GM12864 (cell line): ENCODE data around the gene GPR137.

Source experiments
- DNase-seq: peaks from one replicate; pipeline ENCODE4 v3.0.0-alpha.2; 2011; ENCODE audit warnings: low read depth
- H3K4me3 ChIP-seq: 2 replicates; pipeline ENCODE4 v1.5.1; 2011; ENCODE audit warnings: mild to moderate bottlenecking, low read depth, low read length, control low read depth
- TF ChIP-seq, protein P1 (sequence below): IDR thresholded peaks from 2 replicates; pipeline ENCODE4 v1.5.1; 2011; ENCODE audit warnings: low read depth, mild to moderate bottlenecking, moderate library complexity, low read length, control low read depth, inconsistent platforms; ENCODE audit errors: missing control alignments

Gene GPR137

DNA sequence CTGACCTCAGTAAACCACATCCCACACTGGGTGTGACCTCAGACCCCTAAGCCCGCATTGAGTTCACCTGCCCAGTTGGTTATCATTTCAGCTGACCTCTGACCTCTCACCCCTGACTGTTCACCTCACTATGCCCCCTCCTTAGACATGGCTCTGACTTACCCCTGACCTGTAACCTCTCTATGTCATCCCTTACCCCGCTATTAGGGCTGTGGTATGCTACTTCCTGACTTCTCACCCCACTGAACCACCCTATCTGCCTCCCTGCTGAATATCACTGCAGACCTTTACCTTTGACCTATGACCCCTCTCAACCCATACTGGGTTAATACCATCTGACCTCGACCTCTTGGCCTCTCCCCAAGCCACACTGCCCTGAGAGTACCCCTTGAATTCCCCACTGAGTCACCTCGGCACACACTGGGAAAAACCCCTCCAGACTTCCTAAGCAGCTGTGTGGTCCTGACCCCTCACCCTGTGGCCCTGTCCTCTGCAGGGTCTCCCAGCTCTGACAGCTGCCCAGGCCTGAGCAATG, 26.0 kb upstream of the GPR137 start:
- DNase-seq = no peak
- H3K4me3 ChIP-seq = no peak overlapping the region
- TF ChIP-seq, protein P1, sequence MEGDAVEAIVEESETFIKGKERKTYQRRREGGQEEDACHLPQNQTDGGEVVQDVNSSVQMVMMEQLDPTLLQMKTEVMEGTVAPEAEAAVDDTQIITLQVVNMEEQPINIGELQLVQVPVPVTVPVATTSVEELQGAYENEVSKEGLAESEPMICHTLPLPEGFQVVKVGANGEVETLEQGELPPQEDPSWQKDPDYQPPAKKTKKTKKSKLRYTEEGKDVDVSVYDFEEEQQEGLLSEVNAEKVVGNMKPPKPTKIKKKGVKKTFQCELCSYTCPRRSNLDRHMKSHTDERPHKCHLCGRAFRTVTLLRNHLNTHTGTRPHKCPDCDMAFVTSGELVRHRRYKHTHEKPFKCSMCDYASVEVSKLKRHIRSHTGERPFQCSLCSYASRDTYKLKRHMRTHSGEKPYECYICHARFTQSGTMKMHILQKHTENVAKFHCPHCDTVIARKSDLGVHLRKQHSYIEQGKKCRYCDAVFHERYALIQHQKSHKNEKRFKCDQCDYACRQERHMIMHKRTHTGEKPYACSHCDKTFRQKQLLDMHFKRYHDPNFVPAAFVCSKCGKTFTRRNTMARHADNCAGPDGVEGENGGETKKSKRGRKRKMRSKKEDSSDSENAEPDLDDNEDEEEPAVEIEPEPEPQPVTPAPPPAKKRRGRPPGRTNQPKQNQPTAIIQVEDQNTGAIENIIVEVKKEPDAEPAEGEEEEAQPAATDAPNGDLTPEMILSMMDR = no peak

DNA sequence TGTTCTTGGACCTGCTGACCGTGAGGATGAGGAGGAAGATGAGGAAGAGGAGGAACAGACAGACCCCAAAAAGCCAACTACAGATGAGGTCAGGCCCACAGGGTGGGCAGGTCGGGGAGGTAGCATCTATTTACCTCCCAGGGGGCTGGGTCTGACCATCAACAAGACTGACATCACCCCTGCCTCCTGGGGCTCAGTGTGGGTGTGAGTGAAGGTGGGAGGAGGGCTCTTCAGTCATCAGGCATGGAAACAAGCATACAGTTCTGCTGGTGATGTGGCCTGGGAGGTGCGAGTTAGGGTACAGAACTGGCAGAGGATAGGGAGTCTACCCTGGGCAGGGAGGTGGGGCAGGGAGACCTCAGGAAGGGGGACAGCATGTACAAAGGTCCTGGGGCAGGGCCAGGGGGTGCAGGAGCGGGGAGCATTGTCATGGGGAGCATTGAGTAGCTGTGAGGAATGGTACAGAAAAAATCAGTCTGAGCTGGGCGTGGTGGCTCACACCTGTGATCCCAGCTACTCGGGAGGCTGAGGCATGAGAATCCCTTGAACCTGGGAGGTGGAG, 25.4 kb upstream of the GPR137 start:
- DNase-seq = no peak
- TF ChIP-seq, protein P1 = no peak

DNA sequence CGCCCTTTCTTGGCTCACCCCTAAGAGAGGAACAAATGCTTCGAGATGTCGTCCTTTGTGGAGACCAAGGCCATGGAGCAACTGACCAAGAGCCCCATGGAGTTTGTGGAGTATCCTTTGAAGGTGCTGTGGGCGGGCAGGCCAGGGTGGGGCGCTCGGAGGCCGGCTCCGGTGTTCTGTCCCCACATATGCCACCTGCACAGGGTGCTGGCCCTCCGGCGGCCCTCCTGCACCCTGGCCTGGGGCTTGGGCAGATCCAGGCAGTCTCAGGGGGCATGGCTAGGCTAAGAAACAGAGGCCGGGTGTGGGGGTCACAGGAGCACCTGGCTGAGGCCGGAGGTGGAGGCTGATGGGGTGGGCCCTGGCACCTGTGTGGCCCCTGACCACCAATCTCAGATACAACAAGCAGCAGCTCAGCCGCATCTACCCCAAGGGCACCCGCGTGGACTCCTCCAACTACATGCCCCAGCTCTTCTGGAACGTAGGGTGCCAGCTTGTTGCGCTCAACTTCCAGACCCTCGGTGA, 24.0 kb upstream of the GPR137 start:
- TF ChIP-seq, protein P1 = no peak
- no peak for DNase-seq
- H3K4me3 ChIP-seq = no peak overlapping the region

More for the DNA sequence above, 25.4 kb upstream of the GPR137 start:
- H3K4me3 ChIP-seq = no peak overlapping the region

DNA sequence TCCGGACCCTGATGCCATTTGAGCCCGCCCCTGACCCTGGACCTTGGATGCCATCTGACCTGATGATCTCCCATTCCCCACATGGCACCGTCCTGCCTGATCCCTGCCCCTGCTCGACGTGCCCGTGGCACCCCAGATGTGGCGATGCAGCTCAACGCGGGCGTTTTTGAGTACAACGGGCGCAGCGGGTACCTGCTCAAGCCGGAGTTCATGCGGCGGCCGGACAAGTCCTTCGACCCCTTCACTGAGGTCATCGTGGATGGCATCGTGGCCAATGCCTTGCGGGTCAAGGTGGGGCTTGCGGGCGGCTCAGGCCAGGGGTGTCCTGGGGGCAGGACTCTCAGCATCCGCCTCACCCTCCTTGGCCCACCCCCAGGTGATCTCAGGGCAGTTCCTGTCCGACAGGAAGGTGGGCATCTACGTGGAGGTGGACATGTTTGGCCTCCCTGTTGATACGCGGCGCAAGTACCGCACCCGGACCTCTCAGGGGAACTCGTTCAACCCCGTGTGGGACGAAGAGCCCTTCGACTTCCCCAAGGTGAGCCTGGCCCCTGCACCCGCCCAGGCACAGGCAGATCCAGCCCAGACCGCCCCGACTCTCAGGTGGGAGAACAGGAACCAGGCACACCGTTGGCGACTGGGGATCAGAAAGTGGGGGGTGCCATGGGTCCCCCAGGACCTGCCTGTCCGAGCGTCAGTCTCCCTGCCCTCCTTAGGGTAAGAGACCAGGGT, 23.2 kb upstream of the GPR137 start:
- no peak overlapping the region for H3K4me3 ChIP-seq
- TF ChIP-seq, protein P1 = no peak
- no peak for DNase-seq

DNA sequence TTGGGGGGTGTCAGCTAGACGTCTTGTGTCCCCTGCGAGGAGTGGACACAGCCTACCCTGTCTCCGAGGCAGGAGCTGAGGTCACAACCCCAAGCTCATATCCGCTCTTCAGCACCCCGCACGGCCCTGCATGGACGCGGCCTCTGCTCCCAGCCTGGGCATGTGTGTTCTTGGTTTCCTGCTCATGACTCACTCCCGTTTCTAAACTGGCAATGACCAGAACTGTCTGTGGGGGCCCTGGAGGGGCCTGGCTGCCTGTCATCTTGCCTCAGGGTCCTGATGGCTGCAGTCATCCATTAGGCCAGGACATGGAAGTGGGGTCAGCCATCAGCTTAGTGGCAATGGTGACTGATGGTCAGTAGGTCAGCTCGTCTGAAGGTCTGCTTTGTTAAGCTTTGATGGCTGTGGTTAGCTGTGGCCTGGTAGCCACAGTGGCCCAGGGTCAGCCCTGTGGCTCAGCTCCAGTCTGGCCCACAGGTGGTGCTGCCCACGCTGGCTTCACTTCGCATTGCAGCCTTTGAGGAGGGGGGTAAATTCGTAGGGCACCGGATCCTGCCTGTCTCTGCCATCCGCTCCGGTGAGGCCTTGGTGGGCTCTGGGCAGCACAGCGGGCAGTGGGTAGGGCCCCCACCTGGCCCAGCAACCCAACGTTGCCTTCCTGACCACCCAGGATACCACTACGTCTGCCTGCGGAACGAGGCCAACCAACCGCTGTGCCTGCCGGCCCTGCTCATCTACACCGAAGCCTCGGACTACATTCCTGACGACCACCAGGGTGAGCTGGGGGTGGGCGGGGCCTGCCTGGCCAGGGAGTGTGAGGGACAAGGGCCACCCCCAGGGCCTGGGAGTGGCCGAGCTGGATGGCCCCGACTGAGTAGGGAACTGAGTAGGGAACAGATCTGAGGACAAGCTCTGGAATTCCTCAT, 22.4 kb upstream of the GPR137 start:
- TF ChIP-seq, protein P1 = no peak
- DNase-seq = no peak

DNA sequence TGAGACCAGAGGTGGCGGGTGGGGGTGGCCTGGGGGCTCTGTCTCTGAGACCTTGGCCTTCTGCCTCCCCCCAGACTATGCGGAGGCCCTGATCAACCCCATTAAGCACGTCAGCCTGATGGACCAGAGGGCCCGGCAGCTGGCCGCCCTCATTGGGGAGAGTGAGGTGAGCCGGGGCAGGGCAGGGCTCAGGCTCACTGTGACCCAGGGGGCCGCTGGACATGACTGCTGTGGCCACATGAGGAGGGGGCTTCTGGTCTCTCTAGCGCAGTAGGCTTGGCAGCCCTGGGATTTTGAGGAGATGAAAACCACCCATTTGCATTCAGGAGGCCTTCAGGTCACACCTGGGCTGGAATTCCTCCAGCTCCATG, 21.7 kb upstream of the GPR137 start:
- no peak for DNase-seq
- no peak overlapping the region for H3K4me3 ChIP-seq
- TF ChIP-seq, protein P1 = no peak

More for the DNA sequence above, 22.4 kb upstream of the GPR137 start:
- no peak overlapping the region for H3K4me3 ChIP-seq
